Measurements from ENCODE around the gene KRTAP10-12. TPM values are rescaled to one million over a fixed set of nuclear protein-coding genes. Genes with fewer than 3 reads are reported as not detected.
"Not testable (repeated sequence)": the region's sequence is repeated elsewhere in the genome, so short reads cannot be mapped to it uniquely, and the experiment has no call there.

The KRTAP10-12 gene
- total RNA-seq, 2 donors from 2014 or later = not detected

DNA sequence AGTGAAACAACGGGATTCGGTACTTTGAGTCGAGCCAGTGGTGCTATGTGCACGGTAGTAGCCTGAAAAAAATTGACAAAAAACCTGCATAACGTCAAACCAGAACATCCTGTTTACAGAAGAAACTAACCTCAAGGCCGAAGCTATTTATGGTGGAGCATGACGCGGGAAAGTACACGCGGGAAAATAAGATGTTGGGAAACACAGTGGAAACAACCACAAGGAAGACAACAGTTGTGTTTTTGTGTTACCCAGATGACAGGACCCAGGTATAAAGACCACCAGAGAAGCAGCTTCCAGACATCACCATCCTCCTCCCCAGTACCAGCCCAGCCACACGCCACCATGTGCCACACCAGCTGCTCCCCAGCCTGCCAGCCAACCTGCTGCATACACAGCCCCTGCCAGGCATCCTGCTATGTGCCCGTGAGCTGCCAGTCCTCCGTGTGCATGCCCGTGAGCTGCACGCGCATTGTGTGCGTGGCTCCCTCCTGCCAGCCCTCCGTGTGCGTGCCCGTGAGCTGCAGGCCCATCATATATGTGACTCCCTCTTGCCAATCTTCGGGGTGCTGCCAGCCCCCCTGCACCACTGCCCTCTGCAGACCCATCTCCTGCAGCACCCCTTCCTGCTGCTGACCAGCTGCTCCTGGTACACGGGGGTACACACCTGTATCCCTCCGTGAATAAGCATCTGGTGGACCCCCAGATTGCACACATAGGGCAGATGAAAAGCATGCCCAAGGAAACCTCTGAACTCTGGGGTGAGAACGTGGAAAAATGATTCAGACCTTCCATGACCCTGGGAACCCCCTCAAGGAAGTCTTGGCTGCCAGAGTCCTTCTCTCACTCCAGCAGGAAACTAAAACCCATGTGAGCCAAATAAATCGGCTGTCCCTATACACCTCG is 39.1 kb upstream of the KRTAP10-12 start, which contains the start of gene KRTAP12-3:
TSS of gene KRTAP12-3 (plus strand) at position 298 of the 906 bp plus-strand sequence. CDS start at position 346, 48 bp downstream.
- peaks cover 46% of the 10 kb centered on the region for H3K4me1 Mint-ChIP-seq
- DNase-seq = peak in 2 of 3 donors; percentile 45 to 51

DNA sequence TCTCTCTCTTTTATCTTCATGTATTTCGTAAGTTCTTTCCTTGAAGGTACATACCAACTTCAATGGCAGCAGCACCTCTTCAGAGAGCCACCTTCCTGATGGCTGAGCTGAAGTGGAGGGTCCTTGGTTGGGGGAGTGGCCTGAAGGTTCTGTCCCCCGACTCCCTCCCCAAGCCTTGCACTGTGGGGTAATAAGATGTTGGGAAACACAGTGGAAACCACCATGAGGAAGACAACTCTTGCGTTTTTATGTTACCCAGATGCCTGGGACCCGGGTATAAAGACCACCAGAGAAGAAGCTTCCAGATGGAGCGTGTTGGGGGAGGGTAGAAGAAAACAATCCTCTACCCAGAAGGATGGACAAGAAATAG is 38.4 kb upstream of the KRTAP10-12 start:
- no peaks in the 10 kb centered on the region for H3K27me3 Mint-ChIP-seq
- peak overlapping the region; percentile 96 for H3K27ac Mint-ChIP-seq
- peak overlapping the region; percentile 75 for H3K4me3 Mint-ChIP-seq
- DNase-seq (no peak), ATAC-seq (no peak)
- no peaks in the 10 kb centered on the region for H3K36me3 Mint-ChIP-seq (ENCODE audit: low read depth)
- peaks cover 45% of the 10 kb centered on the region for H3K4me1 Mint-ChIP-seq
- H3K9me3 ChIP-seq (ENCODE audit: control insufficient read depth, low read length, poor library complexity, severe bottlenecking) = peaks cover 4% of the 10 kb centered on the region

More for the DNA sequence above, 39.1 kb upstream of the KRTAP10-12 start, which contains the start of gene KRTAP12-3:
- Mint-ChIP-seq H3K27ac (peak within 1 kb of the TSS; percentile 96), H3K27me3 (no peaks in the 10 kb centered on the region), H3K4me3 (peak within 1 kb of the TSS; percentile 75), H3K36me3 (ENCODE audit: low read depth) (no peaks in the 10 kb centered on the region)
- peak; percentile 77 for ATAC-seq
- peaks cover 4% of the 10 kb centered on the region for H3K9me3 ChIP-seq (ENCODE audit: control insufficient read depth, low read length, poor library complexity, severe bottlenecking)

DNA sequence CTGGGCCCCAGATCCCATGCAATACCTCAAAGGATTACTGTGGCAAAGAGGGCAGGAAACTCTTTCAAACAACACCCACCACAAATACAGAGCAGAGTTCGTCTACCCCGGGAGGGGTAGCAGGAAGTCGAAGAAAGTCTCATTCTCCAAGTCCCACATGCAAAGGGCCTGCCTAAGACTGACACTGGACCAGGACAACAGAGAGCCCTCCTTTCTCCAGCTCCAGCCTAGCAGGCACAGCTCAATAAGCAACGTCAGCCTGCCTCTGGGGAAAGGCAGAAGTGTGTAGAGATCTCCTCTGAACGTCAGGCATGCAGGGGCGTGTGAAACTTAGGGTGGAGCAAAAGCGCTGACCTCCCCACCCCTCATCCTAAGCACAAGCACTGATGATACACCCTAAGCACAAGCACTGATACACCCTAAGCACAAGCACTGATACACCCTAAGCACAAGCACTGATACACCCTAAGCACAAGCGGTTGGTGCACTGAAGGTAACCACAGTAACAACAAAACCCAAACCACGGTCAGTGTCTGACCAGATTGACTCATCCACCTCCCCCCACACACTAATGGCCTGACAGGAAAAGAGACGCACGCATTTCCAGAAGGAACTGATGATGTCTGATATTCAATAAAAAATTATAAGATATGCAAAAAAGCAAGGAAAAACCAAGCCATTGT is 37.9 kb upstream of the KRTAP10-12 start:
- DNase-seq (peak in 1 of 3 donors; percentile 11), ATAC-seq (no peak)
- Mint-ChIP-seq H3K27ac (peak overlapping the region; percentile 96), H3K36me3 (ENCODE audit: low read depth) (no peaks in the 10 kb centered on the region), H3K4me3 (peak overlapping the region; percentile 75), H3K27me3 (no peaks in the 10 kb centered on the region), H3K4me1 (peaks cover 39% of the 10 kb centered on the region)
- peaks cover 4% of the 10 kb centered on the region for H3K9me3 ChIP-seq (ENCODE audit: control insufficient read depth, low read length, poor library complexity, severe bottlenecking)

DNA sequence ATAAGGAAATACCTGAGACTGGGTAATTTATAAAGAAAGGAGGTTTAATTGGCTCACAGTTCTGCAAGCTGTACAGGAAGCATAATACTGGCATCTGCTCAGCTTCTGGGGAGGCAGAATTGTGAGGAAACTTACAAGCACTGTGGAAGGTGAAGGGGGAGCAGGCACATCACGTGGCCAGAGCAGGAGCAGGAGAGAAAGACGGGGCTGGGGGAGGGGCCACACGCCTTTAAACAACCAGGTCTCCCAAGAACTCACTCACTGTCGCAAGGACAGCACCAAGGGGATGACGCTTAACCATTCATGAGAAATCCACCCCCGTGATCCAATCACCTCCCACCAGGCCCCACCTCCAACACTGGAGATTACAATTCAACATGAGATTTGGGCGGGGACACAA is 35.4 kb upstream of the KRTAP10-12 start:
- H3K9me3 ChIP-seq (ENCODE audit: control insufficient read depth, low read length, poor library complexity, severe bottlenecking); H3K36me3 Mint-ChIP-seq (ENCODE audit: low read depth); DNase-seq; H3K27ac Mint-ChIP-seq; ATAC-seq; H3K27me3 Mint-ChIP-seq: not testable (repeated sequence)
- Mint-ChIP-seq H3K4me3 (peak overlapping the region; percentile 21), H3K4me1 (peaks cover 34% of the 10 kb centered on the region)

DNA sequence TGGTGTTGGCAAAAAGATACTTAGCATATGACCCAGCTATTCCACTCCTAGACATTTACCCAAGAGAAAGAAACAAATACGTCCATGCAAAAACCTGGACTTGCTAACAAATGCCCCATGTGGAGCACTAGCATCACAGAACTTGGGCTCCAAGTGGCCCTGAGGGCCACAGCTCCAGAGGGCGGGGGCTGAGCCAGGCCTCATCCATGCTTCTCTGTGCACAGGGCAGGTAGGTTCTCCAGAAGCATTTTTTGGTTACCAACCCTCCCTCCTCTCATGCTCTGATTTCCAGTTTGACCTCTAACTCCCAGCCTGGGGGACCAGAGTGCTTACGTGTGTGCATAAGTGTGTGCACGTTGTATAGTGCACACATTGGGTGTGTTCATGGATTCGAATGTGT is 32.3 kb upstream of the KRTAP10-12 start:
- H3K9me3 ChIP-seq (ENCODE audit: control insufficient read depth, low read length, poor library complexity, severe bottlenecking) = no peaks in the 10 kb centered on the region
- H3K27me3 Mint-ChIP-seq = peaks cover 4% of the 10 kb centered on the region
- ATAC-seq (no peak), DNase-seq (no peak)
- H3K4me1 Mint-ChIP-seq = peaks cover 6% of the 10 kb centered on the region
- H3K4me3 Mint-ChIP-seq = no peak overlapping the region
- no peak overlapping the region for H3K27ac Mint-ChIP-seq
- no peaks in the 10 kb centered on the region for H3K36me3 Mint-ChIP-seq (ENCODE audit: low read depth)

DNA sequence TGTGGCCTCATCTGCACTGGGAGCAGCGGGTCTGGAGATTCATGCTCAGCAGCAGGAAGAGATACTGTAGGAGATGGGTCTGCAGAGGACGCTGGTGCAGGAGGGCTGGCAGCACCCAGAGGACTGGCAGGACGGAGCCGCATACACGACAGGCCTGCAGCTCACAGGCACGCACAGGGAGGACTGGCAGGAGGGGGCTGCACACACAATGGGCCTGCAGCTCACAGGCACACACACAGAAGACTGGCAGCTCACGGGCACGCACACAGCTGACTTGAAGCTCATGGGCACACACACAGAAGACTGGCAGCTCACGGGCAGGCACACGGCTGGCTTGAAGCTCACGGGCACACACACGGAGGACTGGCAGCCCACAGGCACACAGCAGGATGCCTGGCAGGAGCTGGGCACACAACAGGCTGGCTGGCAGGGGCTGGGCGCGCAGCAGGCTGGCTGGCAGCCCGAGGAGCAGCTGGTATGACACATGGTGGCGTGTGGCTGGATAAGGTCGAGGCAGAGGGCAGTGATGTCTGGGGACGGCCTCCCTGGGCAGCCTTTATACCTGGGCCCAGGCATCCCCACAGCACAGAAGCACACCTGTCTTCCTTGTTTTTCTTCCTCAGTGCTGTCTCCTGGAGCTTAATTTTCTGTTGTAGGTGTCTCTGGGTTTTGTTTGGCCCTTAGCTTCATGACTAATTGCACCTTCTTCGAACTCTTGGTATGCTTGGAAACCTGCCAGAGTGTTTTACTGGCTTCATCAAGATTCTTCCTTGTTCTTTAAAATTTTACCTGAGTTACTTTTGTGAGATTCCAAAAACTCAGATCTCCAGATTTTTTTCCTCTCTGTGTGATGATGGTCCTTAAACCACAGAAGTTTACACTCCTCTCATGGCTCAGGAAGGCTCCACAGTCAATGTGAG is 30.3 kb upstream of the KRTAP10-12 start, which contains the start of gene KRTAP12-2:
TSS of gene KRTAP12-2 (minus strand) at position 527 of the 920 bp plus-strand sequence. CDS start at position 486, 41 bp downstream.
- peaks cover 4% of the 10 kb centered on the region for H3K27me3 Mint-ChIP-seq
- H3K4me1 Mint-ChIP-seq = peaks cover 3% of the 10 kb centered on the region
- no peak within 1 kb of the TSS for H3K4me3 Mint-ChIP-seq
- no peaks in the 10 kb centered on the region for H3K36me3 Mint-ChIP-seq (ENCODE audit: low read depth)
- no peak for DNase-seq
- ATAC-seq = no peak
- H3K27ac Mint-ChIP-seq = no peak within 1 kb of the TSS
- H3K9me3 ChIP-seq (ENCODE audit: control insufficient read depth, low read length, poor library complexity, severe bottlenecking) = no peaks in the 10 kb centered on the region

DNA sequence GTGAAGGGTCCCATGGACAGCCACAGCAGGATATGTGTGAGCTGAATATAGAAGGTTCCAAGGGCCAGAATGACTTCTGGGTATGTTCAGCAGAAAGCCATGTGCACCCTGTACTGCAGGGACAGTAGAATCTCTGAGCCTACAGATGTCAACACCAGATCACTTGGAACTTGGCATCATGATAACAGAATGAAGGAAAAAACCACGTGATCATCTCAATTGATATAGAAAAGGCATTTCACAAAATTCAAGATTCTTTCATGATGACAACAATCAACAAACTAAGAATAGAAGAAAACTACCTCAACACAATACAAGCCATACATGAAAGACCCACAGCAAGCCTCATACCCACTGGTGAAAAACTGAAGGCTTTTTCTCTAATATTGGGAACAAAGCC is 29.4 kb upstream of the KRTAP10-12 start:
- peaks cover 4% of the 10 kb centered on the region for H3K27me3 Mint-ChIP-seq
- H3K27ac Mint-ChIP-seq = no peak overlapping the region
- DNase-seq (no peak), ATAC-seq (no peak)
- no peaks in the 10 kb centered on the region for H3K9me3 ChIP-seq (ENCODE audit: control insufficient read depth, low read length, poor library complexity, severe bottlenecking)
- H3K4me3 Mint-ChIP-seq = no peak overlapping the region
- H3K4me1 Mint-ChIP-seq = peaks cover 3% of the 10 kb centered on the region
- H3K36me3 Mint-ChIP-seq (ENCODE audit: low read depth) = no peaks in the 10 kb centered on the region

DNA sequence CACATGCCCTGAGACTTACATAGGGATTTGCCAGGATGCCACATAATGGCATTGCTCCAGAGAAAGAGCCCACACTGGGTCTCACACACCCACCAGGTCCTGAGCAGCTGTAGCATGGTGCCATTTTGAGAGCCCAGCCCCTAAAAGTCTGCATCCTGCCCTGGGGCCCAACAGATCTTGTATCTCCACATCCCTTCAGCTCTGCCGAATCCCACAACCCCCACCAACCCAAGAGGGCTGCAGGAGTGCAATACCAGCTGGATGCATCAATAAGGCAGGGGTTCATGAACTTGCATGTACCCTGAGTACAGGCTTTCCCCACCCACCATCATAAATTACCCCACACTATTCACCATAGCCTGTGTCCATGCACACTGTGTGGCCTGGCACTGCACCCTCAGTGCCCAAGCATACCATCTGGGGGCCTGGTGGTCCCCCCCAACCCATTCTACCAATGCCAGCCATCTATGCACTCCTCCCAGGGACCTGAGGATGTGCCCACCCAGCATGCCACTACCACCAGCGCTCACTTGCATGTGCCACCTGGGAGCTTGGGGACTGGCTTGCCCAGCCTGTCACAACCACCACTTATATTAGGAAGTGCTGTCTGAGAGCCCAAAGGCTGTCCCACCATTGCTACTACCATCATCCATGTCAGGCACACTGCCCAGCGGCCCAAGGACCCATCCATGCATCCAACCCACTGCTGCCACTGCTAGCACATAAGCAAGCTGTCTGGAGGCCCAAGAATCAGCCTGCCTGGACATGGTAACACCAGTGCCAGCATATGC is 26.1 kb upstream of the KRTAP10-12 start:
- H3K27me3 Mint-ChIP-seq = peaks cover 1% of the 10 kb centered on the region
- ATAC-seq = no peak
- DNase-seq = no peak
- no peak overlapping the region for H3K4me3 Mint-ChIP-seq
- H3K36me3 Mint-ChIP-seq (ENCODE audit: low read depth) = no peaks in the 10 kb centered on the region
- peaks cover 2% of the 10 kb centered on the region for H3K4me1 Mint-ChIP-seq
- no peaks in the 10 kb centered on the region for H3K9me3 ChIP-seq (ENCODE audit: control insufficient read depth, low read length, poor library complexity, severe bottlenecking)
- no peak overlapping the region for H3K27ac Mint-ChIP-seq

DNA sequence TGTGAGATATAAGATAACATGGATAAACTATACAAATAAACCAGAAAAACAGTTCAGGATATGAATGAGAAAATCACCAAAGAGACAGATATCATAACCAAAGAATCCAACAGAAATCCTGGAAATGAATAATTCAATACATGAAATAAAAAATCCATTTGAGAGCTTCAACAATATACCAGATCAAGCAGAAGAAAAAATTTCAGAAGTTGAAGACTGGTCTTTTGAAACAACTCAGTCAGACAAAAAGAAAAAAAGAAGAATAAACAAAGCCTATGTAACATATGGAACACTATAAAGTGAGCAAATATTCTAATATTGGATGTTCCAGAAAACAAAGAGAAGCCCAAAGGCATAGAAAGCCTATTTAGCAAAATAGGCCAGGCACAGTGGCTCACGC is 25.1 kb upstream of the KRTAP10-12 start:
- H3K27ac Mint-ChIP-seq = no peak overlapping the region
- H3K4me1 Mint-ChIP-seq = no peaks in the 10 kb centered on the region
- DNase-seq = no peak
- no peaks in the 10 kb centered on the region for H3K27me3 Mint-ChIP-seq
- ATAC-seq = no peak
- no peaks in the 10 kb centered on the region for H3K9me3 ChIP-seq (ENCODE audit: control insufficient read depth, low read length, poor library complexity, severe bottlenecking)
- no peaks in the 10 kb centered on the region for H3K36me3 Mint-ChIP-seq (ENCODE audit: low read depth)
- H3K4me3 Mint-ChIP-seq = no peak overlapping the region

DNA sequence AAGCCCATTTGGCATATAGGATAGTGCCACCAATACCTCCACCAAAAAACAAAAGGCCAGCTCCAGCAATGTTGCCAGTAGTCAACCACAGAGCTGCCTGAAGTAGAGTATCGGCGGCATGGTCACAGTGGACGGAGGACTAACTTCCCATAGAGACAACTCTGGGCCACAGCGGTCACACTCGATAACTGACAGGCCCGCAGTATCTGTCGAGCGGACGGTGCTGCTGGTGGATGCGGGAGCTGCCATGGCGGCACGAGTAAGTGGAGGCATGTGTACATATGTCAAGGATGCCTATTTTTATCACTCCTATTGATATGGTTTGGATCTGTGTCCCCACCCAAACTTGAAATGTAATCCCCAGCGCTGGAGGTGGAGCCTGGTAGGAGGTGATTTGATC is 19.1 kb upstream of the KRTAP10-12 start:
- DNase-seq (no peak), ATAC-seq (no peak)
- Mint-ChIP-seq H3K27ac (no peak overlapping the region), H3K36me3 (ENCODE audit: low read depth) (no peaks in the 10 kb centered on the region), H3K27me3 (peaks cover 21% of the 10 kb centered on the region), H3K4me3 (no peak overlapping the region), H3K4me1 (peaks cover 2% of the 10 kb centered on the region)
- H3K9me3 ChIP-seq (ENCODE audit: control insufficient read depth, low read length, poor library complexity, severe bottlenecking) = no peaks in the 10 kb centered on the region

DNA sequence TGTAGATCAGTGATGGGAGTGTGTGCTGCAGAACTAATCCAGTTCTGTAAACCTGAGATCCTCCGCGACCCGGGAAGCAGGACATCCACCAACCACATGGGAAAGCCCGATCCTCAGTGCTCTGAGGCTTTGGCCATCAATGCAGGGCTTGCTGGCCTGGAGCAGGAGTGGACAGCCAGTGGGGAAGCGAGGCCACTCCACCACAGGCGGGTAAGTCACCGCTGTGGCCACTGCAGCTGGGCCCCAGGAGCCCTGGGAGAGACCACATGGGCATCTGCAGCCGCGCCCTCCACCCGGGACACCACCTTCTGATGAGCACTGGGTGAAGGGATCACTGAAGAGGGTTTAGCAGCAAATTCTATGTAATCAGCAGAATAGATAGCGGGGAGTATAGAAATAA is 15.8 kb upstream of the KRTAP10-12 start:
- H3K9me3 ChIP-seq (ENCODE audit: control insufficient read depth, low read length, poor library complexity, severe bottlenecking) = no peaks in the 10 kb centered on the region
- ATAC-seq (no peak), DNase-seq (no peak)
- Mint-ChIP-seq H3K4me1 (peaks cover 10% of the 10 kb centered on the region), H3K27me3 (peaks cover 39% of the 10 kb centered on the region), H3K36me3 (ENCODE audit: low read depth) (peaks cover 3% of the 10 kb centered on the region), H3K27ac (no peak overlapping the region), H3K4me3 (no peak overlapping the region)
